IPS-11a (cell line): Measurements from ENCODE around the gene CADM3.

Source experiments
- H3K4me3 ChIP-seq: one replicate; pipeline ENCODE4 v1.5.1; 2013; ENCODE audit warnings: low read depth, low read length, control low read depth

CADM3 gene

GRCh38 chr1:159206110-159206509 lies 34.7 kb downstream of the CADM3 start:
- no peak overlapping the region for H3K4me3 ChIP-seq

DNA sequence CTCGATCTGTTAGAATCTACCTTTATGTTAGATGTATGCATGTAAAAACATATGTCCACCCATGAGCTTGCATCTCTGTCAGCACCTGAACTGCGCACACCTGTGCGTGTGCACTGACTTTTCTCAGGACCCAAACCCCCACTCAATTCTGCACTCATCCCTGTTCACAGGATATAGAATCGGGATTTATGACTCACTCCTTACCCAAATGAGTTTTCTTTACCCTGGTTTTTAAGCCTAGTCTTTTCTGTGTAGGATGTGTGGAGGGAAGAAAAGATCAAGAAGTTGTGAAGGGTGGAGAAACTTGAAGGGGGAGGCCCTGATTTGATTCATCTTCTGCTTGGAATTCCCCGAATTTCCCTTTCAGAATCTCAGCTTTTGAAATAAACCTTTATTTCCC lies 35.7 kb downstream of the CADM3 start:
- no peak overlapping the region for H3K4me3 ChIP-seq

GRCh38 chr1:159207774-159208173 lies 36.4 kb downstream of the CADM3 start:
- H3K4me3 ChIP-seq, result peak overlapping the region; percentile 18

DNA sequence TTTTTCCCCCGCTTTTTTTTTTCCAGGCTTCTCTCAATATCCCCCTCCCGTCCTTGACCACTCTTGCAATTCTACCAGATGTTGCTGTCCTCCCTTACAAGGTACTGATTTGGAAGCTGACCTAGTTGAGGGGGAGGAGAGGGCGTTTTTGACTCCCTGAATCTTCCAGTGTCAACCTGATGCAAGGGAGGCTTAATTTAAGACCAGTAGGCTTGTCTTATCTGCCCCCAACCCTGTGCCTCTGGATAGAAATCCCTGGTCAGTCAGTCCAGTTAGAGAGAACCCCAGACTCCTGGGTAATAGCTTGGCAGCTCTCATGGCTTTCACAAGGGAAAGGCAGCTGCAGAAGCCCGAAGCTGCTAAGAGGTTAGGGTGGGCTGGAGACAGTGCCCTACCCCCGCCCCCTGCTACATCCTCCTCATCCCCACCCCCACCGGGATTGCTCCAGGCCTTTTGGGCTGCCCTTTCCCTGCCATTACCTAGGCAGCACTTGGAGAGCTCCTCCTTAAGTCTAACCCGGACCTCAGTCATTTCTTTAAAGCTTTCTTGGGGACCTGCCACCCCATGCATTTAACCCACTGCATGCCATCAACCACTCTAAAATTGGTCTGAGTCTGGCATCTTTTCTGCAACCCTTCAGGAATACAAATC lies 36.9 kb downstream of the CADM3 start:
- H3K4me3 ChIP-seq, result peak overlapping the region; percentile 18

DNA sequence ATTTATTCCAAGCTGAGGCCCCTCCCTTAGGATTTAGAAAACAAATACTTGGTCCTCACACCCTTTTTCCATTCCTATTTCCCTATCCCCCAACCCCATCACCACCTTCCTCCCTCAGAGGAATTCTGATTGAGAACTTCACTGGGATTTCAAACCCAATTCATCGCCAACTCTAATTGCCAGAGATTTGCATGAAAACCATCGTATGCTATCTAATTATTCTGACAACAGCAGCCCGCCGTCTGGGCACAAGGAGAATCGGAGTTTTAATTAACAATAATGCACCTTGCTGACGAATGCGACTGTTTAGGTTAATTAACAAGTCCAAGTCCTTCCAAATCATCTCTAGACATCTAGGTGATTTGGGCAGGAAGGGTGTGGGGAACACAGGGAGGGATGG lies 37.6 kb downstream of the CADM3 start:
- no peak overlapping the region for H3K4me3 ChIP-seq

DNA sequence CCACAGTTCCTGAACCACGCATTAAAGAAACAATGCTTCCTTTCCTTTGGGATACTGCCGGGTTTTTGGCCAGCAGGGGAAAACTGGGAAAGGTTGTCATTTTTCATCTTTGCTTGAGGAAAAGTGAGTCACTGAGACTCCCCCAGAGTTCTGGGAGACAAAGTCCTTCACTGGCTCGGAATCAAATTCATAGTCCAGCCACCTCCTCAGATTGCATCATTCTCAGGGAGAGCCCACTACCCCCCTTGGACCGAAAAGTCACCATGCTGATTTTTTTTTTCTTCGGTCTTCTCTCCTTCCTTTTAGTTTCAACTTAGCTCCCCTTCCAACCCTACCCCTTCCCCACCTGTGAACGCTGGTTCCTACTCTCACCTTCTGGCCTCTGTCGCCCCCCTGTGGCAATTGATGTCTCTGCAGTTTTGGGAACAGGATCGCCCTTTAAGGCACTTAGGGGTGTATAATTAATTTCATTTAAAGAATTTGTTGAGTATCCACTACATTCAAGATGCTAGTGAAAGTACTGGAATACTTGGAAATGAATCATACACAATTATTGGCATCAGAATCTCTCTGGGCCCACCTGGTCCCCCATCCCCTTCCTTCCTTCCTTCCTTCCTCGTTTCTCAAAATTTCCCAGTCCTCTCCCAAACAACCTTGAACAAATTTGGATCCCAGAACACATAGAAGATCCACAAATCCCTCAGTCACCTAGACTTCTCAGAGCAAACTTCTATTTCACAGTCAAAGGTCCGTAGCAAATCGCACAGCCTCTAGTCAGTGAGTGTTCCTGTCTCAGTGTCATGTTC lies 40.1 kb downstream of the CADM3 start:
- H3K4me3 ChIP-seq, result no peak overlapping the region

DNA sequence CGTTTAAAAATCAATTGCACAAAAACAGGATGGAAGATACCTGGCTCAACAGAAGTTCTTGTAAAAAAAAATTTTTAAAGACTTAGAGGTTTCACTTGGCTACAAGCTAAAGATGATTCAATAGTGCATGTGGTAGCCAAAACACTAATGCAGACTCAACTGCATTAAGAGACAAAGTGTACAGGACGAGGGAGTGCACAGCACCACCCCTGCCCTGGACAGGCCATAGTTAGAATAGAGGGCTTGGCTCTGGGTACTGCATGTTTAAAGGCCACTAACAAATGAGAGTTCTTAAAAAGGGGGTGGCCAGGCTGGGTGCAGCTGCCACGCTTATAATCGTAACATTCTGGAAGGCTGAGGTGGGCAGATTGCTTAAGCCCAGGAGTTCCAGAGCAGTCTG lies 41.2 kb downstream of the CADM3 start:
- H3K4me3 ChIP-seq, result no peak overlapping the region

GRCh38 chr1:159214149-159214760 lies 42.8 kb downstream of the CADM3 start:
- H3K4me3 ChIP-seq, result no peak overlapping the region

GRCh38 chr1:159218649-159219636 lies 47.5 kb downstream of the CADM3 start:
- no peak overlapping the region for H3K4me3 ChIP-seq

- H3K4me3 ChIP-seq, result no peak overlapping the region
Measured at GRCh38 chr1:159222075-159222865, 50.9 kb downstream of the CADM3 start.

GRCh38 chr1:159223004-159223403 lies 51.6 kb downstream of the CADM3 start:
- no peak overlapping the region for H3K4me3 ChIP-seq

DNA sequence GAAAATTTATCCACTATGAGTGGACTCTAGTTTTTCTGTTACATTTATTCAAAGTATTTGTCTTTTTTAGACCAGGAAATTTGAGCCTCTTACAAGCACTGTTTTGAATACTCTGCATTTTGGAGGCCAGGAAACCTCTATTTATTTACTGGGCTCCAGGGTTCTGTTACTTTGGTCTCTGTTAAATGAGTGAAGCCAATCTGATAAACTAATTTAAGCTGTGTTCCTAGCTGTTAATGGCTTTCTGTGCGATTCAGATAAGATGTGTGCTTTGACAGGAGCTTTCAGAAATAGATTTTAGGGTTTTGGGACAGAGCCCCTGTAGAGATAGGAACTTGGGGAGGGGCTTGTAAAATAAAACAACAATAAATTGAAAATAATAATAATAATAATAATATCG lies 57.1 kb downstream of the CADM3 start:
- no peak overlapping the region for H3K4me3 ChIP-seq

GRCh38 chr1:159229260-159229885 lies 58.0 kb downstream of the CADM3 start:
- no peak overlapping the region for H3K4me3 ChIP-seq

GRCh38 chr1:159229896-159230295 lies 58.5 kb downstream of the CADM3 start:
- no peak overlapping the region for H3K4me3 ChIP-seq

DNA sequence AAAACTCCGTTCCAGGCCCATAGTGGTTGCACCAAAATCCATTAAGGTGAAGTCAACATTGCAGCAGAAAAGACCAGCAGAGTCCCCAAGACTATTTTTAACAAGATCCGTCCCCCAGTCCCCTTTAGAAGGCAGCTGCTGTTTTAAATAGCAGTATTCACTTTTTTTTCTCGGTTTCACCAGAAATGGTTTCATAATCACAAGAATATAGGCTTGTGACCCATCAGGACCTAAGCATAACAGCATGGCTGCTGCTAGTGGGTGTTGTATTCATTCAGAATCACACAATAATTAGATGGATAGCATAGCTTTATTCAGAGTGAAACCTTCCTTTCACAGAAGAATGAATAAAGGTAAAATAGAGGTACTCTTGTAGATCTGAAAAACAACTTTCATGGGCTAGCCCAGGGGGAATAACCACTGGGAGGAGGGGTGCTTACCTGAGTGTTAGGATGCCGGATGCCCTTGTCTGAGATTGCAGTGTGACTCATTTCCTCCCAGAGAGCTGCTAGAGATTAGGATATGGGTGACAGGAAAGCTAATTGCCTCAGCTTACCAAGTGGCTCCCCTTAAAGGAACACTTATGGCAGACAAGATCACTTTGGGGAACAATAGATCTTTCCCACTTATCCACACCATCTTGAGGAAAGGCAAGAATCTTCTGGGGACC lies 68.3 kb downstream of the CADM3 start:
- H3K4me3 ChIP-seq, result no peak overlapping the region

DNA sequence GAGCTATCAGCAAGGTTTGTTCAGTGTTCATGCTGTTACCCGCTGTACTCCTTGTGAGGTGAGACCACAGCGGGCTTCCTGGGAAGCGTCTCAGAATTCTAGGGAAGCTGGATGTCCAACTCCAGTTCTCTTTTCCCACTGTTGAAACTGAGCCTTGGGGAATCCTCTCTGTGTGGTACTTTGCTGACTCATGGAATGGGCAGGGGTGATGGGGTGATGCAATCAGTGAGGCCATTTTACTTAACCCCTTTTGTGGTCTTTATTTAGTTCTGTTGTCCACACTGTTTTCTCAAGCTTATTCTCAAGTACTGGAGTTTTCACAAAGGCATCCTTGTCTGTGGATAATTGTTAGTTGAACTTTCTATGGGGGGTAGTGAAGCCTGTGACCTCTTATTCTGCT lies 75.9 kb downstream of the CADM3 start:
- H3K4me3 ChIP-seq, result no peak overlapping the region

- no peak overlapping the region for H3K4me3 ChIP-seq
Measured at GRCh38 chr1:159248311-159248710, 76.9 kb downstream of the CADM3 start.

GRCh38 chr1:159250638-159251216 lies 79.3 kb downstream of the CADM3 start:
- H3K4me3 ChIP-seq, result no peak overlapping the region
